Omental fat pad (tissue), 4 donors: Measurements from ENCODE around the gene USP32. TPM values are rescaled to one million over a fixed set of nuclear protein-coding genes. Genes with fewer than 3 reads are reported as not detected.

ENCODE experiments used
- ATAC-seq: fragments of 150-250 bp; one replicate; pipeline ENCODE4 v1.9.1; 2016; ENCODE audit warnings: mild to moderate bottlenecking, moderate library complexity; ENCODE audit not compliant: low FRiP score
- DNase-seq: peaks from one replicate; pipeline ENCODE4 v3.0.0-alpha.2; 2019; ENCODE audit warnings: low spot score
- CTCF ChIP-seq, 3 donors: fragments of 450-650 bp; IDR thresholded peaks; one replicate each; pipeline ENCODE4 v1.5.1; 2016 to 2017; ENCODE audit warnings: antibody characterized with exemption in 3 of 3, mild to moderate bottlenecking in 3 of 3, moderate library complexity in 2 of 3
- total RNA-seq, 4 donors: library from RNA; depleted of rRNA; stranded (reverse); fragments of >200 nt; gene quantifications; one replicate each; pipeline ENCODE4 v1.1.0, GENCODE V29; 2016

Gene USP32
- total RNA-seq, 4 donors from 2014 or later, result 53.3 to 91.6 (median 69.7) TPM

GRCh38 chr17:60415146-60415545 lies 23.2 kb upstream of the USP32 start:
- DNase-seq (no peak), ATAC-seq (no peak)
- no peak for TF ChIP-seq CTCF (IDR thresholded peaks at IDR 0.05)

- ATAC-seq (no peak), DNase-seq (no peak)
- TF ChIP-seq CTCF (IDR thresholded peaks at IDR 0.05), result no peak
Measured at GRCh38 chr17:60412701-60413100, 20.8 kb upstream of the USP32 start.

DNA sequence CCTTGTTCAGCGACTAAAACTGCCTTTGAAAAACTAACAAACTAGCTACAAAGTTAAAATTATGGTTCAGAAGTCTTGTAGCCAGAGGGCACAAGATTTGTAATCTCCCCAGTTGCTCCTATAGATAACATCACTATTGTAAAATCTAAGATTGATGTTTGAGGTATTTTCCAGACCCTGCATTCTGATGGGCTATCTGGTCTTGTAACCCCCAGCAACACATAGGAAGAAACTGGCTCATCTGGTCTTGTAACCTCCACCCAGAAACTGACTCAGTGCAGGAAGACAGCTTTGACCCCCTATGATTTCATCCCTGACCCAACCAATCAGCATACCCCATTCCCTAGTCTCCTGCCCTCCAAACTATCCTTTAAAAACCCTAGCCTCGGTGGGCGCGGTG lies 18.1 kb upstream of the USP32 start:
- no peak for DNase-seq
- ATAC-seq, result no peak
- no peak for TF ChIP-seq CTCF (IDR thresholded peaks at IDR 0.05)

DNA sequence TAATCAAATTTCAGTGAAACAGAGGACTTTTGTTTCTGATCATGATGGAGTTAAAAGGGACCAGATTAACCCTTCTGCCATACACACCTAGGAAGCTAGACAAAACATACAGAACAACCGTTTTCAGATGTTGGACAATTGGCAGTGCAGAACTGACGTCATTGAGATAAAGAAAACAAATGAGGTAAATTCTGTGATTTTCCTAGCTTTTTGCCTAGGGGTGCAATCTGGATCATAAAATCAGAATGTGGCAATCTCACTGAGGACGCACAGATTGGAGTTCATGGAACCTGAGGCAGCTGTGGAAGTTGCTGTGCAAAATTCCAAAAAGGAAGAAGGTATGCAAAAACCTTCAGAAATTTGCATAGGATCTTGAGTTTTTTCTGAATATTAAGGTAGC lies 15.0 kb upstream of the USP32 start:
- ATAC-seq, result no peak

DNA sequence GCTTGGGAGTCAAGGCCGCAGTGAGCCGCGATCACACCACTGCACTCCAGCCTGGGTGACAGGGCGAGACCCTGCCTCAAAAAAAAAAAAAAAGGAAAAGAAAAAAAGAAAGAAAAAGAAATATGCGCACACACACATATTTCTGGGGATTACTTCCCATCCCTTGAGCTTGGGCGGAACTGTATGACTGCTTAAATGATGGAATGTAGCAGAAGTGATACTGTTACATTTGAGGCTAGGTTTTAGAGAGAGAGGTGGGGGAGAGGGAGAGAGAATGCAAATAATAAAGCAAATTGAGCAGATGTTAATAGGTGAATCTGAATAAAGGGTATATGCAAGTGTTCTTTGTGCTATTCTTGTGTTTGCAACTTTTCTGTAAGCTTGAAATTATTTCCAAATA lies 12.0 kb upstream of the USP32 start:
- ATAC-seq (no peak), DNase-seq (no peak)
- no peak for TF ChIP-seq CTCF (IDR thresholded peaks at IDR 0.05)

More for the DNA sequence above, 15.0 kb upstream of the USP32 start:
- TF ChIP-seq CTCF (IDR thresholded peaks at IDR 0.05), result no peak
- DNase-seq, result no peak

DNA sequence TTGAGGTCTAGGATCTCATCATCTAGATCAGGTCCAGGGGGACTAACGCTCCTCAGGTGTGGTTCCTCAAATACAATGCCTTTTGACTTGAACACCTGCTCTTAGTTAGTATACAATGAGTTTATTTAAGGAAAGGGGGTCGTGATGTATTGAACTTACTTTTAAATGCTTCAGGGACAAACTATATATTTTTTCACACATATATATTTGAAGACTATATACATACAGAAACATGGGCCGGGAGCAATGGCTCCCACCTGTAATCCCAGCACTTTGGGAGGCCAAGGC lies 11.5 kb upstream of the USP32 start:
- ATAC-seq (no peak), DNase-seq (no peak)
- TF ChIP-seq CTCF (IDR thresholded peaks at IDR 0.05), result no peak

DNA sequence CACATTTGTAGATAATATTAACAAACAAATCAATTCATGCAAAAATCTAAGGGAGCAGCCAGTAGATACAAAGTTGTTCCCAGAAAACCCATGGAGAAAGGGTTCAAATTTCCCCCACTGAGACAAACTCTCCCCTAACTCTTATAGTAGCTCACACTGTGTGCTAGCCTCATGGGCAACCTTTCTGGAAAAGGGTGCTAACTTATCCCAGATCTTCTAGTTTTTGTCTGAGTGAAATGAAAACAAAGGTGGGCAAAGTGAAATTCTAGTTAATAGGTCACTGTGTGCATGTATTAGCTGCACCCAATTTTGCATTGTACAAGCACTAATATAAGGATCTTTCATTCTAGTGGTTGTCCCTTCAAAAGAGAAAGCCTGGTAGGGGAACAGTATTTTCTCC lies 9.9 kb upstream of the USP32 start:
- ATAC-seq, result no peak
- no peak for TF ChIP-seq CTCF (IDR thresholded peaks at IDR 0.05)
- DNase-seq, result no peak
